ENCODE results near the gene AGO1. TPM values are rescaled to one million over a fixed set of nuclear protein-coding genes. Genes with fewer than 3 reads are reported as not detected.

Gene AGO1
- total and polyA plus RNA-seq, 2 of the 8 experiments (the other 6 are each of a cell fraction or from before 2014, with no cell fraction given), result 15.1 to 73.7 TPM

- TF ChIP-seq KDM1A (IDR thresholded peaks at IDR 0.05; ENCODE audit: borderline replicate concordance, low read length), result no peak
- TF ChIP-seq SP2 (IDR thresholded peaks at IDR 0.05; ENCODE audit: low read length), result no peak
- no peak; a peak in 1 of 4 replicates for TF ChIP-seq SIN3A (conservative IDR thresholded peaks at IDR 0.05 in 1 of 2, IDR thresholded peaks at IDR 0.05 in 1 of 2; ENCODE audit: low read depth in 1 of 2, low read length in 2 of 2)
- peak; percentile 65; the same call in 1 of the 2 replicates for TF ChIP-seq YY1 (IDR thresholded peaks at IDR 0.05; ENCODE audit: low read depth, low read length)
- no peak for TF ChIP-seq SIX5 (IDR thresholded peaks at IDR 0.05; ENCODE audit: low read depth, low read length)
- TF ChIP-seq CBX5 (IDR thresholded peaks at IDR 0.05; ENCODE audit: low read depth, low read length), result no peak
- no peak for TF ChIP-seq TCF12 (IDR thresholded peaks at IDR 0.05; ENCODE audit: low read depth, low read length)
- TF ChIP-seq RNF2 (IDR thresholded peaks at IDR 0.05; ENCODE audit: borderline replicate concordance, low read depth, low read length, missing control alignments, poor library complexity, severe bottlenecking), result no peak
- TF ChIP-seq RFX5 (IDR thresholded peaks at IDR 0.05; ENCODE audit: borderline replicate concordance, low read depth, low read length), result no peak
- no peak for TF ChIP-seq SIRT6 (IDR thresholded peaks at IDR 0.05; ENCODE audit: low read length)
- peak; percentile 72; the same call in 1 of the 2 replicates for TF ChIP-seq RBBP5 (IDR thresholded peaks at IDR 0.05; ENCODE audit: borderline replicate concordance, low read depth, low read length)
- 0 out of 2 replicates have a peak, but pooled peaks have one; percentile 6 for TF ChIP-seq TEAD4 (IDR thresholded peaks at IDR 0.05; ENCODE audit: low read depth, low read length)
- TF ChIP-seq KDM5A (IDR thresholded peaks at IDR 0.05; ENCODE audit: low read length), result no peak
- TF ChIP-seq RXRA (IDR thresholded peaks at IDR 0.05; ENCODE audit: insufficient read depth, low read depth, low read length), result no peak
- TF ChIP-seq GABPA (IDR thresholded peaks at IDR 0.05; ENCODE audit: borderline replicate concordance, insufficient read depth, low read length), result no peak
- TF ChIP-seq JUND (IDR thresholded peaks at IDR 0.05; ENCODE audit: low read length), result no peak
- no peak for TF ChIP-seq JUN (IDR thresholded peaks at IDR 0.05; ENCODE audit: low read depth, low read length)
- TF ChIP-seq BACH1 (IDR thresholded peaks at IDR 0.05; ENCODE audit: low read length), result no peak
- TF ChIP-seq CBX8 (IDR thresholded peaks at IDR 0.05; ENCODE audit: borderline replicate concordance, low read depth, low read length), result no peak
These were observed at the start of gene AGO1 (continued) for GRCh38 chr1:35882945-35883634.
